ENCODE measurements around the gene FAM171A1.

Gene FAM171A1

GRCh38 chr10:15310776-15311568 is 60.1 kb downstream of the FAM171A1 start:
- no peak overlapping the region for H3K9ac ChIP-seq (ENCODE audit: low read length)
- H2BK12ac ChIP-seq (ENCODE audit: low read length) = no peak overlapping the region
- H3K23ac ChIP-seq (ENCODE audit: low read length) = no peak overlapping the region
- H3K4me3 ChIP-seq (ENCODE audit: low read depth, low read length) = no peak overlapping the region
- no CpG with 5 or more reads among the region's 5 CpGs for WGBS (ENCODE audit: extremely low coverage, insufficient coverage, insufficient read length)
- H3K14ac ChIP-seq (ENCODE audit: low read length) = no peak overlapping the region
- no peak for DNase-seq
- no peak overlapping the region for H4K8ac ChIP-seq (ENCODE audit: low read depth, low read length)
- H4K12ac ChIP-seq (ENCODE audit: low read depth, low read length) = no peak overlapping the region
- no peak overlapping the region for H2AFZ ChIP-seq (ENCODE audit: insufficient read depth, low read length, poor library complexity)
- no peak overlapping the region for H4K91ac ChIP-seq (ENCODE audit: low read depth, low read length)
- H2BK5ac ChIP-seq (ENCODE audit: low read depth, low read length, poor library complexity) = no peak overlapping the region
- no peak overlapping the region for H2BK120ac ChIP-seq (ENCODE audit: insufficient read depth, low read length, poor library complexity)
- H3K27ac ChIP-seq (ENCODE audit: low read depth, low read length) = no peak overlapping the region
- H3K79me1 ChIP-seq (ENCODE audit: low read length) = no peaks in the 10 kb centered on the region
- no peak overlapping the region for H3K4me2 ChIP-seq (ENCODE audit: low read length)
- no peaks in the 10 kb centered on the region for H3K36me3 ChIP-seq (ENCODE audit: control insufficient read depth in 1 of 2, insufficient read depth in 2 of 2, low read length in 2 of 2)
- no peaks in the 10 kb centered on the region for H3K79me2 ChIP-seq (ENCODE audit: control insufficient read depth, insufficient read depth, low read length, poor library complexity)
- H3K18ac ChIP-seq (ENCODE audit: low read length) = no peak overlapping the region
- no peaks in the 10 kb centered on the region for H3K9me3 ChIP-seq (ENCODE audit: insufficient read depth, low read depth, low read length)
- no peak overlapping the region for H3K4ac ChIP-seq (ENCODE audit: low read depth, low read length)
- peaks cover 8 to 10% of the 10 kb centered on the region in 2 experiments for H3K4me1 ChIP-seq (ENCODE audit: control insufficient read depth in 1 of 2, insufficient read depth in 2 of 2, low read length in 2 of 2)
- no peak overlapping the region for H2AK5ac ChIP-seq (ENCODE audit: low read length)
- no peaks in the 10 kb centered on the region for H3K27me3 ChIP-seq (ENCODE audit: insufficient read depth, low read length)

DNA sequence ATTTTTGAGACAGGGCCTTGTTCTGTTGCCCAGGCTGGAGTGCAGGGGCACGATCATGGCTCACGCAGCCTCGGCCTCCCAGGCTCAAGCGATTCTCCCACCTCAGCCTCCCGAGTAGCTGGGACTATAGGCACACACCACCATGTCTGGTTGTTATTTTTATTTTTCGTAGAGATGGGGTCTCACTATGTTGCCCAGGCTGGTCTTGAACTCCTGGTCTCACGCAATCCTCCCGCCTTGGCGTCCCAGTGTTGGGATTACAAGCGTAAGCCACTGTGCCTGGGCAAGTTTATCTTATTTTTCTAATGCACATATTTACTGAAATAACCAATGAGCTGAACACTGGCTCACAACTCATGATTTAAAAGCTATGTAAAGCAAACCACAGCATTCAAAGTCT is 61.9 kb downstream of the FAM171A1 start:
- H3K27me3 ChIP-seq (ENCODE audit: insufficient read depth, low read length) = no peaks in the 10 kb centered on the region
- no peak overlapping the region for H3K9ac ChIP-seq (ENCODE audit: low read length)
- no peak overlapping the region for H3K4ac ChIP-seq (ENCODE audit: low read depth, low read length)
- no peak overlapping the region for H2BK12ac ChIP-seq (ENCODE audit: low read length)
- H3K79me1 ChIP-seq (ENCODE audit: low read length) = no peaks in the 10 kb centered on the region
- no peaks in the 10 kb centered on the region for H3K79me2 ChIP-seq (ENCODE audit: control insufficient read depth, insufficient read depth, low read length, poor library complexity)
- H2AFZ ChIP-seq (ENCODE audit: insufficient read depth, low read length, poor library complexity) = no peak overlapping the region
- no peaks in the 10 kb centered on the region for H3K36me3 ChIP-seq (ENCODE audit: control insufficient read depth in 1 of 2, insufficient read depth in 2 of 2, low read length in 2 of 2)
- no peak overlapping the region for H2BK5ac ChIP-seq (ENCODE audit: low read depth, low read length, poor library complexity)
- WGBS (ENCODE audit: extremely low coverage, insufficient coverage, insufficient read length) = no CpG with 5 or more reads among the region's 10 CpGs
- H2BK120ac ChIP-seq (ENCODE audit: insufficient read depth, low read length, poor library complexity) = no peak overlapping the region
- H4K91ac ChIP-seq (ENCODE audit: low read depth, low read length) = no peak overlapping the region
- H3K14ac ChIP-seq (ENCODE audit: low read length) = no peak overlapping the region
- H2AK5ac ChIP-seq (ENCODE audit: low read length) = no peak overlapping the region
- no peak overlapping the region for H4K8ac ChIP-seq (ENCODE audit: low read depth, low read length)
- no peaks in the 10 kb centered on the region for H3K9me3 ChIP-seq (ENCODE audit: insufficient read depth, low read depth, low read length)
- H3K4me2 ChIP-seq (ENCODE audit: low read length) = no peak overlapping the region
- no peak overlapping the region for H3K27ac ChIP-seq (ENCODE audit: low read depth, low read length)
- peaks cover 6 to 8% of the 10 kb centered on the region in 2 experiments for H3K4me1 ChIP-seq (ENCODE audit: control insufficient read depth in 1 of 2, insufficient read depth in 2 of 2, low read length in 2 of 2)
- no peak overlapping the region for H3K4me3 ChIP-seq (ENCODE audit: low read depth, low read length)
- no peak overlapping the region for H4K12ac ChIP-seq (ENCODE audit: low read depth, low read length)
- no peak overlapping the region for H3K23ac ChIP-seq (ENCODE audit: low read length)
- no peak for DNase-seq
- H3K18ac ChIP-seq (ENCODE audit: low read length) = no peak overlapping the region

GRCh38 chr10:15306735-15307280 is 64.3 kb downstream of the FAM171A1 start:
- Histone ChIP-seq H3K4me3 (ENCODE audit: low read depth, low read length) (no peak overlapping the region), H2BK12ac (ENCODE audit: low read length) (no peak overlapping the region), H3K4me2 (ENCODE audit: low read length) (no peak overlapping the region), H3K79me2 (ENCODE audit: control insufficient read depth, insufficient read depth, low read length, poor library complexity) (no peaks in the 10 kb centered on the region), H2BK120ac (ENCODE audit: insufficient read depth, low read length, poor library complexity) (no peak overlapping the region), H3K14ac (ENCODE audit: low read length) (no peak overlapping the region), H3K18ac (ENCODE audit: low read length) (no peak overlapping the region), H2AFZ (ENCODE audit: insufficient read depth, low read length, poor library complexity) (no peak overlapping the region), H3K79me1 (ENCODE audit: low read length) (no peaks in the 10 kb centered on the region), H3K36me3 (ENCODE audit: control insufficient read depth in 1 of 2, insufficient read depth in 2 of 2, low read length in 2 of 2) (no peaks in the 10 kb centered on the region), H4K12ac (ENCODE audit: low read depth, low read length) (no peak overlapping the region), H3K4ac (ENCODE audit: low read depth, low read length) (no peak overlapping the region), H4K91ac (ENCODE audit: low read depth, low read length) (no peak overlapping the region), H3K27me3 (ENCODE audit: insufficient read depth, low read length) (no peaks in the 10 kb centered on the region), H4K8ac (ENCODE audit: low read depth, low read length) (no peak overlapping the region), H3K9me3 (ENCODE audit: insufficient read depth, low read depth, low read length) (no peaks in the 10 kb centered on the region), H2AK5ac (ENCODE audit: low read length) (no peak overlapping the region), H3K27ac (ENCODE audit: low read depth, low read length) (no peak overlapping the region), H3K4me1 (ENCODE audit: control insufficient read depth in 1 of 2, insufficient read depth in 2 of 2, low read length in 2 of 2) (peaks cover 0 to 8% of the 10 kb centered on the region in 2 experiments), H3K23ac (ENCODE audit: low read length) (no peak overlapping the region), H3K9ac (ENCODE audit: low read length) (no peak overlapping the region), H2BK5ac (ENCODE audit: low read depth, low read length, poor library complexity) (no peak overlapping the region)
- WGBS (ENCODE audit: extremely low coverage, insufficient coverage, insufficient read length) = no CpG with 5 or more reads among the region's 8 CpGs
- no peak for DNase-seq

GRCh38 chr10:15305634-15306033 is 65.5 kb downstream of the FAM171A1 start:
- Histone ChIP-seq H3K4me3 (ENCODE audit: low read depth, low read length) (no peak overlapping the region), H4K91ac (ENCODE audit: low read depth, low read length) (no peak overlapping the region), H3K14ac (ENCODE audit: low read length) (no peak overlapping the region), H2AFZ (ENCODE audit: insufficient read depth, low read length, poor library complexity) (no peak overlapping the region), H2BK120ac (ENCODE audit: insufficient read depth, low read length, poor library complexity) (no peak overlapping the region), H2BK12ac (ENCODE audit: low read length) (no peak overlapping the region), H3K27ac (ENCODE audit: low read depth, low read length) (no peak overlapping the region), H3K18ac (ENCODE audit: low read length) (no peak overlapping the region), H3K4me2 (ENCODE audit: low read length) (no peak overlapping the region), H3K27me3 (ENCODE audit: insufficient read depth, low read length) (no peaks in the 10 kb centered on the region), H2BK5ac (ENCODE audit: low read depth, low read length, poor library complexity) (no peak overlapping the region), H3K4ac (ENCODE audit: low read depth, low read length) (no peak overlapping the region), H3K9ac (ENCODE audit: low read length) (no peak overlapping the region), H3K36me3 (ENCODE audit: control insufficient read depth in 1 of 2, insufficient read depth in 2 of 2, low read length in 2 of 2) (no peaks in the 10 kb centered on the region), H2AK5ac (ENCODE audit: low read length) (no peak overlapping the region), H3K79me2 (ENCODE audit: control insufficient read depth, insufficient read depth, low read length, poor library complexity) (no peaks in the 10 kb centered on the region), H4K8ac (ENCODE audit: low read depth, low read length) (no peak overlapping the region), H3K79me1 (ENCODE audit: low read length) (no peaks in the 10 kb centered on the region), H3K4me1 (ENCODE audit: control insufficient read depth in 1 of 2, insufficient read depth in 2 of 2, low read length in 2 of 2) (peaks cover 0 to 5% of the 10 kb centered on the region in 2 experiments), H3K23ac (ENCODE audit: low read length) (no peak overlapping the region), H3K9me3 (ENCODE audit: insufficient read depth, low read depth, low read length) (no peaks in the 10 kb centered on the region), H4K12ac (ENCODE audit: low read depth, low read length) (no peak overlapping the region)
- WGBS (ENCODE audit: extremely low coverage, insufficient coverage, insufficient read length) = no CpG with 5 or more reads among the region's 6 CpGs
- DNase-seq = no peak

All from trophoblast cell (in vitro differentiated cells and primary cell).